ENCODE results near the gene ZFPM1. TPM values are rescaled to one million over a fixed set of nuclear protein-coding genes. Genes with fewer than 3 reads are reported as not detected.

The ZFPM1 gene
- total and polyA plus RNA-seq, 2 of the 8 experiments (the other 6 are each of a cell fraction or from before 2014, with no cell fraction given): 0.74 to 4.8 TPM

DNA sequence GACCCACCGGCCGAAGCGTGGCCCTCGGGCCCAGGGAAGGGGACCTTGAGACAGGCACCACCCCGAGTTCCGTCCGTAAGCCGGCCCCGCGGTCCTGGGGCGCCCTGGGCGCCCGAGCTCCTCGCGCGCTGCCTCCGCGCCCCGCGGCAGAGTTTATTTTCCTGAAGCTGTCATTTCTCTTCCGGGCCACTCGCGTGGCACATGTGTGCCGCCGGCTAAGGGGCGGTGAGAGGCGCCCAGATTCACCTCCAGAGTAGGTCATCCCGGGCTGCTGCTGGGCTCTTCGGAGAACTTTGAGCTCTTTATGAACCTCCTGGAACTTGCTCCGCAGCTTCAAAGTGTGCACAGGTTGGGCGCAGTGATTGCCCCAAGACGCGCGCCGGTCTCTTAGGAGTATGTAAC is 117.6 kb downstream of the ZFPM1 start (continued):
- TF ChIP-seq SIRT6 (IDR thresholded peaks at IDR 0.05; ENCODE audit: low read length) (no peak), SIN3A (conservative IDR thresholded peaks at IDR 0.05 in 1 of 2, IDR thresholded peaks at IDR 0.05 in 1 of 2; ENCODE audit: low read depth in 1 of 2, low read length in 2 of 2) (peak in 1 of 2 experiments; percentile 52; a peak in 1 of 4 replicates), RAD21 (IDR thresholded peaks at IDR 0.05 in 1 of 2, conservative IDR thresholded peaks at IDR 0.05 in 1 of 2; ENCODE audit: low read depth in 2 of 2, low read length in 2 of 2) (no peak)
- TF ChIP-seq, protein P1, sequence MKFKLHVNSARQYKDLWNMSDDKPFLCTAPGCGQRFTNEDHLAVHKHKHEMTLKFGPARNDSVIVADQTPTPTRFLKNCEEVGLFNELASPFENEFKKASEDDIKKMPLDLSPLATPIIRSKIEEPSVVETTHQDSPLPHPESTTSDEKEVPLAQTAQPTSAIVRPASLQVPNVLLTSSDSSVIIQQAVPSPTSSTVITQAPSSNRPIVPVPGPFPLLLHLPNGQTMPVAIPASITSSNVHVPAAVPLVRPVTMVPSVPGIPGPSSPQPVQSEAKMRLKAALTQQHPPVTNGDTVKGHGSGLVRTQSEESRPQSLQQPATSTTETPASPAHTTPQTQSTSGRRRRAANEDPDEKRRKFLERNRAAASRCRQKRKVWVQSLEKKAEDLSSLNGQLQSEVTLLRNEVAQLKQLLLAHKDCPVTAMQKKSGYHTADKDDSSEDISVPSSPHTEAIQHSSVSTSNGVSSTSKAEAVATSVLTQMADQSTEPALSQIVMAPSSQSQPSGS (IDR thresholded peaks at IDR 0.05; ENCODE audit: low read length): no peak
